Body of pancreas (tissue), 4 donors: ENCODE results near the gene KCNIP4. TPM values are rescaled to one million over a fixed set of nuclear protein-coding genes. Genes with fewer than 3 reads are reported as not detected.

Experiments used
- ATAC-seq: fragments of 150-250 bp; one replicate; pipeline ENCODE4 v1.9.1; 2016
- DNase-seq, 4 donors: peaks; one replicate each; pipeline ENCODE4 v3.0.0-alpha.2; 2019
- H3K27ac ChIP-seq, 4 donors: fragments of 200-600 bp; sonication (generic); 1 replicate in 3 of 4; 2 replicates in 1 of 4; pipeline versions ENCODE4 v1.5.1 to v1.6.1; 2016 to 2019; ENCODE audit warnings: mild to moderate bottlenecking in 1 of 4, mixed read lengths in 1 of 4, moderate library complexity in 1 of 4
- H3K27me3 ChIP-seq, 2 donors: fragments of 200-600 bp; sonication (generic); one replicate each; pipeline ENCODE4 v1.6.0; 2016; ENCODE audit warnings: mild to moderate bottlenecking in 1 of 2
- H3K36me3 ChIP-seq, 2 donors: fragments of 200-600 bp; sonication (generic); replicated peaks in 1 of 2; 2 replicates each; pipeline ENCODE4 v1.5.1; 2016; ENCODE audit warnings: low read depth in 2 of 2; ENCODE audit not compliant: insufficient read depth in 1 of 2
- H3K4me1 ChIP-seq: fragments of 200-600 bp; sonication (generic); one replicate; pipeline ENCODE4 v1.6.0; 2016
- H3K4me3 ChIP-seq, 2 donors: fragments of 200-600 bp; sonication (generic); 1 replicate in 1 of 2; 2 replicates in 1 of 2; pipeline ENCODE4 v1.5.1; 2016 to 2019
- H3K9me3 ChIP-seq, 3 donors: fragments of 200-600 bp; sonication (generic); 1 replicate in 2 of 3; 2 replicates in 1 of 3; pipeline ENCODE4 v1.5.1; 2016
- CTCF ChIP-seq, 7 experiments: fragments of 450-650 bp in 4 of 7; fragments of 200-600 bp in 3 of 7; sonication (generic) in 3 of 7; IDR thresholded peaks; one replicate each; pipeline ENCODE4 v1.5.1; 2016 to 2019; ENCODE audit warnings: antibody characterized with exemption in 7 of 7
- POLR2A ChIP-seq, 3 donors: fragments of 450-650 bp; IDR thresholded peaks; one replicate each; pipeline ENCODE4 v1.6.1; 2016; ENCODE audit warnings: antibody characterized with exemption in 3 of 3, mild to moderate bottlenecking in 2 of 3
- WGBS, 2 donors: methylation state at CpG; one replicate each; pipeline ENCODE4 v1.1.5; 2017; 5-methylcytosine and 5-hydroxymethylcytosine counted together
- intact Hi-C: fragments of 100-400 bp; cut with DNase I; formaldehyde crosslinking; loops from one replicate; pipeline ENCODE4 v1.15.1; 2023
- total RNA-seq, 2 donors: library from RNA; depleted of rRNA; stranded (reverse); fragments of >200 nt; gene quantifications; one replicate each; pipeline ENCODE4 v1.1.0, GENCODE V29; 2016

The KCNIP4 gene
- total RNA-seq, 2 donors from 2014 or later = not detected

- no peaks in the 10 kb centered on the region for H3K36me3 ChIP-seq
- no peaks in the 10 kb centered on the region for H3K27me3 ChIP-seq
- no peak for TF ChIP-seq POLR2A (IDR thresholded peaks at IDR 0.05)
- TF ChIP-seq CTCF (IDR thresholded peaks at IDR 0.05) = no peak
- no peak for ATAC-seq
- intact Hi-C loops = no loop called here
- no peaks in the 10 kb centered on the region for H3K4me1 ChIP-seq
- DNase-seq = no peak
- 19 to 29% methylated on average over 6 of the region's 6 CpGs for WGBS, 2 donors
- H3K27ac ChIP-seq = no peak overlapping the region
- no peak overlapping the region for H3K4me3 ChIP-seq
- no peaks in the 10 kb centered on the region for H3K9me3 ChIP-seq
Observed at GRCh38 chr4:20960291-20960690, 988.3 kb downstream of the KCNIP4 start.

GRCh38 chr4:20954541-20954940 lies 994.0 kb downstream of the KCNIP4 start:
- TF ChIP-seq CTCF (IDR thresholded peaks at IDR 0.05) (no peak), POLR2A (IDR thresholded peaks at IDR 0.05) (no peak)
- no peaks in the 10 kb centered on the region for H3K36me3 ChIP-seq
- H3K27me3 ChIP-seq = no peaks in the 10 kb centered on the region
- DNase-seq = no peak
- no peaks in the 10 kb centered on the region for H3K4me1 ChIP-seq
- H3K4me3 ChIP-seq = no peak overlapping the region
- H3K9me3 ChIP-seq = no peaks in the 10 kb centered on the region
- no peak for ATAC-seq
- H3K27ac ChIP-seq = no peak overlapping the region
- WGBS, 2 donors = 50 to 62% methylated on average over 5 of the region's 5 CpGs
- intact Hi-C loops = no loop called here

GRCh38 chr4:20944961-20945360 lies 1003.6 kb downstream of the KCNIP4 start:
- no peak for ATAC-seq
- intact Hi-C loops = no loop called here
- no peak for TF ChIP-seq POLR2A (IDR thresholded peaks at IDR 0.05)
- TF ChIP-seq CTCF (IDR thresholded peaks at IDR 0.05) = no peak

DNA sequence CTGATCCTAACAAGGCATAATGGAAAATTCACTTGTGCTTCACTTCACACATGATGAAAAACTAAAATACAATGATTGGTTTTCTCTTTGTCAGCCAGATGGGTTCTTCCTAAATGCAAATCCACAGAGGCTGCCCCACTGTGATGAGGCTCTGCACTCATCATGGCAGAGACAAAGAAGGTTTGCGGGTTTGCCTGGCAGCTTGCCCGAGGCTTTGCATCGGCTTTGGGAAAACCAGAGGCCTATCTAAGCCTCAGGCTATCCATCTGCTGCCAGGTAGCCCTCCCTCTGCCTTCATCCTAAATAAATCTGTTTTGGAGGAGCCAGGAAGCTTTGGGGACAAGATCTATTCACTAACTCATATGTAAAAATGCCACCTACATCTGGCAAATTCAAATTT lies 1004.1 kb downstream of the KCNIP4 start:
- Histone ChIP-seq H3K27me3 (no peaks in the 10 kb centered on the region), H3K36me3 (no peaks in the 10 kb centered on the region), H3K4me3 (no peak overlapping the region), H3K4me1 (no peaks in the 10 kb centered on the region), H3K9me3 (no peaks in the 10 kb centered on the region), H3K27ac (no peak overlapping the region)
- ATAC-seq (no peak), DNase-seq (peak in 1 of 4 donors; percentile 10)
- intact Hi-C loops = no loop called here
- WGBS, 2 donors = 67 to 72% methylated on average over 3 of the region's 3 CpGs
- no peak for TF ChIP-seq POLR2A (IDR thresholded peaks at IDR 0.05)
- no peak for TF ChIP-seq CTCF (IDR thresholded peaks at IDR 0.05)

More at GRCh38 chr4:20944961-20945360, 1003.6 kb downstream of the KCNIP4 start:
- no peaks in the 10 kb centered on the region for H3K4me1 ChIP-seq
- no peaks in the 10 kb centered on the region for H3K36me3 ChIP-seq
- H3K4me3 ChIP-seq = no peak overlapping the region
- no peaks in the 10 kb centered on the region for H3K9me3 ChIP-seq
- no peak for DNase-seq
- H3K27ac ChIP-seq = no peak overlapping the region
- H3K27me3 ChIP-seq = no peaks in the 10 kb centered on the region

GRCh38 chr4:20938204-20938603 lies 1010.4 kb downstream of the KCNIP4 start:
- ATAC-seq (no peak), DNase-seq (no peak)
- no peak overlapping the region for H3K4me3 ChIP-seq
- TF ChIP-seq POLR2A (IDR thresholded peaks at IDR 0.05) (no peak), CTCF (IDR thresholded peaks at IDR 0.05) (no peak)
- no peaks in the 10 kb centered on the region for H3K36me3 ChIP-seq
- no peak overlapping the region for H3K27ac ChIP-seq
- 55% methylated on average over 2 of the region's 2 CpGs for WGBS, 2 donors
- H3K4me1 ChIP-seq = no peaks in the 10 kb centered on the region
- intact Hi-C loops = no loop called here
- H3K9me3 ChIP-seq = no peaks in the 10 kb centered on the region
- H3K27me3 ChIP-seq = no peaks in the 10 kb centered on the region
